ENCODE results near the gene C16orf74.
A peak's percentile ranks its signal among the peaks of the same experiment; 100 is the strongest.

C16orf74 gene

DNA sequence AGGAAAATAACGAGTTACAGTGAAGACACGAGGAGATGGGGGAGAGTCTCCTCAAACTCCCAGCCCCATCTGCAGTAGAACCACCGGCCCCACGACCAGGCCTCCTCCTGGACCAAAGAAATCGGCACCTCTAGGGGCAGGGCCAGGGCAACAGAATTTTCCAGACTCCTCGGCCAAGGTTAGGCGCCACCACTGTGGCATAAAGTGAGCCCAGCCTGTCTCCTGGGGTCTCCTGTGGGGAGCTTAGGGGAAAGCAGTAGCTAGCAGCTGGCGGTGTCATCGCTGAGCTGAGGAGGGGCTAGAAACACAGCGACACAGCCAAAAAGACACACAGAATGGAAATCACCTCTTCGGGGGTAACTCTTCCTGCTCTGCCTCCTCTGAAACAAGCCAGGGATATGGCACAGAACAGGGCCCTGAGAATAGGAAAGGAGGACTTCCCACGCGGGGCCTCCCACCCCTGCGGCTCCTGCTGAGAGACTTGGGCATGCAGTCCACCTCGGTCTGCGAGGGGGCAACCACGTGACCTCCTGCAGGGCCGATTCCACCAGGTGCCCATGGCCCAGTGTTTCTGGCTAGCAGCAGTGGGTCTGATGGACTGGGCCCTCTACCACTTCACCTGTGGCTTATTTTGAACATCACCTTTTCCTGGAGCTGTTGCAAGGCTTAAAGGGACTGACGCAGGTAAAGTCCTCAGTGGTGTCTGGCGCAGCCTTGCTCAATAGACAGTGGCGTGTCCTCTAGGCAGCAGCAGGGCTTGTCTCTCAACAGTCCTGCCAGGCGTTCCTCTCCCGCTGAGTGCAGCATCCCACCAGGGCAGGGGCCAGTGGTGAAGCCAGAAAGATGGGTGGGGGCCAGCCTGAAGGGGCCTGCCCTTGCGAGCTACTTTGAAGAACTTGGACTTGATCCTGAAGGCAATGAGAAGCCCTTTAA is 55.4 kb downstream of the C16orf74 start:
- no peak for DNase-seq (ENCODE audit: low spot score)

DNA sequence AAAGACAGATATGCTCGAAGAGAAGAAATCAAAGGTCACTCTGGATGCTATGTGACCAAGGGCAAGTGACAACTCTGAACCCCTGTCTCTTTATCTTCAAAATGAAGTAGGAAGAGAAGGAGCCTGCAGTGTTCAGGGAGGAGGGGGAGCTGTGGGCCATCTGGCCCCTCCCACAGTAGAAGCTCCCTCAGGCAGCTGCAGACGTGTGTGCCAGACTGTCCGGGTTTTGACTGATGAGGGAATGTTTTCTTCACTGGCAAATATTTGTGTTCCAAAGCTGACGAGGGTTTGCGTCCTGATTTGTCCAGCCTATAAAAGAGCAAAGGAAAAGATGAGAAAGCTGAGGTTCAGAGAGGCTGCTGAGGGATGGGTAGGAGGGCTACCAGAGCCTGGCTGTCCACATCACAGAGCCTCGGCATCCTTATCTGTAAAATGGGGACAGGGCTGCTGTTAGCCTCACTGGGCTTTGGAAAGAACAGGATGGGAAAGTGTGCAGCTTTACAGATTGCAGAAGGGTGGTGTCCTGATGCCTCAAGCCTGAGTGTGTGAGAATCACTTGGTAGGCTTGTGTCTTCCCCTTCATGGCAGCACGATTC is 60.3 kb downstream of the C16orf74 start:
- no peak for DNase-seq (ENCODE audit: low spot score)

DNA sequence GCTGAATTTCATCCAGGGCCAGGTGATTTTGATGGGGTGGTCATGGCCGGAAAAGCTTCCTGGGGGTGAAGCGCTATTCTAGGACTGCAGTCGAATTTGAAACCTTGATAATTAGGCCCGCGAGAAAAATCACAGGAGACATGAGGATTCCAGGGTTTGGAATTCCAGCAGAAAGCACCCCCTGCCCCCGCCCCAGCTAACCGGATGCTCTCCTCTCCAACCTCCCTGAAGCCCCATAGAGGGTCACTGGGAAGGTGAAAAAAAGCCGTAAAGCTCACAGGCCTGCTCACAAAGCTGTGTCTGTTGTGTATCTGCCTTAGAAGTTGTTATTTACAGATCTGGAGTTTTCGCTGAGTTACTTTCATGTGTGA is 61.0 kb downstream of the C16orf74 start:
- DNase-seq (ENCODE audit: low spot score), result no peak

DNA sequence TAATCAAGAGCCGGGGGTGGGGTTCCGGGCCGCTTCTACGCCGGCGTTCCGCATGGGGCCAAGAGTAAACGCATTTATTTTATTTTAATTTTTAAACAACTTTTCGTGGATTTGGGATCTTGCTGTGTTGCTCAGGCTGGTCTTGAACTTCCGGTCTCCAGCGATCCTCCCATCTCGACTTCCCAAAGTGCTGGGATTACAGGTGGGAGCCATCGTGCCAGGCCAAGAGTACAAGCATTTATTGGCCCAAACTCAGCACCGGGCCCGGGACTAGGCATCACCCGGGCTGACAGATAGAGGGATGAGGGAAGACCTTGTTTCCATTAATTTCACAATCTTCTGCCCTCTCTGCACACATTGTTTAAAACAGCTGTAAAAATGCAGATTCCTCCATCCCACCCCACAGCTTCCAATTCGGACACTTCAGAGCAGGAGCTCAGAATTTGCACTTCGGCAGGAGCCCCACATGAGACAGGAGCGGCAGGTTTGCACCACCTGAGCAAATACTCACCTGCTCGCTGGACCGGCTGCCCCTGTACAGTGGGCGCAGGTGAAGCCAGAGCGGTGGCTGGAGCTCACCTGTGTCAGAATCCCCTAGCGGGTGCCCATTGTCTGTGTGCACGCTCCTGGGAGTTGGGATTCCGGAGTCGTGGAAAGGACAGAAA is 61.5 kb downstream of the C16orf74 start:
- DNase-seq (ENCODE audit: low spot score), result no peak

DNA sequence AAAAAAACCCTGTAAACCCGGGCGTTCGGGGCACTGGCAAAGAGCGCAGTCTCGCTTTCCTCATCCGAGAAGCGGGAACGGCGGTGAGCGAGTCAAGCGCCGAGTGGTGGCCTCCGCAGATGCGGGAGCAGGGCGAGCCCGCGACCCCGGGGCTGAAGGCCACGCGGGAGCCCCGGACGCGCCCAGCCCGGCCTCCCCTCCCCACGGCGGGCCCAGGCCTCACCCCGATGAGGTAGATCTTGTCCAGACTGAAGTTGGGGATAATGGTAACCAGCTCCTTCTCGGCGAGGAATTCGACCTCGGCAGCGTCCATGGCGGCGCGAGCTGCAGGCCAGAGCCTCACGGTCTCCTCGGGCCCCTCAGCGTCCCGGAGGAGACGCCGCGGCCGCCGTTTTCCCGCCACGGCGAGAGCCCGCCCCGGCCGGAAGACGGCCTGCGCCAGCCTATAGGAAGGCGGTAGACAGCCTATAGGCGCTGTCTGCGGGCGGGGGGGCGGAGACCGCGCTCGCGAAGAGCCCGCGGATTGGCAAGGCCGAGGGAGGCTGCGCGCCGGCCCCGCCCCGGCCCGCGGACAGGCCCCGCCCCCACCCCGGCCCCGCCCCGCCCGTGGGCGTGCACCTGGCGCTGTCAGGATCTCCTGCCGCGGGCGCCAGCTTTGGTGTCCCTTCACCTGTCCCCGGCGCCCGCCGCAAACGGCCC is 62.2 kb downstream of the C16orf74 start, which contains the start of gene GINS2:
TSS of gene GINS2 (minus strand) at position 369 of the 699 bp plus-strand sequence. CDS start at position 313, 56 bp downstream.
- DNase-seq (ENCODE audit: low spot score), result peak; percentile 99

DNA sequence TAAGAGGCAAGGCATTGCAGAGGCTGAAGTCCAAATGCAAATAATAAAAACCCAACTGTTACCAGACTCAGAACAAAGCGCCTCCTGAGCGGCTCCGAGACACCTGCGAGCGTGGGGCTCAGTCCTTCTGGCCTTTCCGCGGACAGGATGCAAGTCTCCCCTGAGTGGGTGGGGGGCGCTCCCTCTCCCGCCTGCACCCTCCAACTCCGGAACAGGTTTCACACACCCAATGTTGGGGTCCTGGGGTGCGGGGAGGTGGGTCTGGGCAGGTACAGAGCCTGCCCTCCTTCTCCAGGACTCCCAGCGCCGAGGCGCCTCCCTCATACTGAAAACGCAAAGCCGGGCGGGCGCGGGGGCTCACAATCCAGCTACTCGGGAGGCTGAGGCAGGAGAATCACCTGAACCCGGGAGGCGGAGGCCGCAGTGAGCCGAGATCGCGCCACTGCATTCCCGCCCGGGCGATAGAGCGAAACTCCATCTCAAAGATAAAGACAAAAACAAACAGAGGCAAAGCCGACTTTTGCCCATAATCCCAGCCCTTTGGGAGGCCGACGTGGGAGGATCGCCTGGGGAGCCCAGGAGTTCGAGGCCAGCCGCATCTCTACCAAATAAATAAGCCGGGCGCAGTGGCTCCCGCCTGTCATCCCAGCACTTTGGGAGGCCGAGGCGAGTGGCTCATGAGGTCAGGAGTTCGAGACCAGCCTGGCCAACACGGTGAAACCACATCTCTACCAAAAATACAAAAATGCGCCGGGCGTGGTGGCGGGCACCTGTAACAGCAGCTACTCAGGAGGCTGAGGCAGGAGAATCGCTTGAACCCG is 63.0 kb downstream of the C16orf74 start:
- DNase-seq (ENCODE audit: low spot score), result no peak

DNA sequence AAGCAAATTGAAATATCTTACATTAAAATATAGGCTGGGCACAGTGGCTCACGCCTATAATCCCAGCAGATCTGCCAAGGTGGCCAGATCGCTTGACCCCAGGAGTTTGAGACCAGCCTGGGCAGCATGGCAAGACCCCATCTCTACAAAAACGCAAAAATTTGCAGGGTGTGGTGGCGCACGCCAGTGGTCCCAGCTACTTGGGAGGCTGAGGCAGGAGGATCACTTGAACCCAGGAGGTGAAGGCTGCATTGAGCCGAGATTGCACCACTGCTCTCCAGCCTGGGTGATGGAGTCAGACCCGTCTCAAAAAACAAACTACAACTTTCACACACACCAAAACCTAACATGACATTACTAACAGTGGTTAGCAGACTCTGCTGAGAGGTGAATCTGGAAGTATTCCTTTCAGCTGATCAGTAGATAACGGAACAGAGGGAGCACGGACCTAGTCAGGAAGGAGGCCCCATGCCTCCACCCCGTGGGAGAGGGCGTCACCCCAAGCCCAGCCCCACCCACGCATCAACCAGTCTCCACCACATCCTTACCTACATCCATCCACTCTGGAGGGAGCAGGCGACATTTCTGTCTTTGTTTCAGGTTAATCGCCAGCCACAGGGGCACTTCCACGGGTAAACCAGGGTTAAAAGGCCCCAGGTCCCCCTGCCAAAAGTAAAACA is 63.8 kb downstream of the C16orf74 start:
- no peak for DNase-seq (ENCODE audit: low spot score)

DNA sequence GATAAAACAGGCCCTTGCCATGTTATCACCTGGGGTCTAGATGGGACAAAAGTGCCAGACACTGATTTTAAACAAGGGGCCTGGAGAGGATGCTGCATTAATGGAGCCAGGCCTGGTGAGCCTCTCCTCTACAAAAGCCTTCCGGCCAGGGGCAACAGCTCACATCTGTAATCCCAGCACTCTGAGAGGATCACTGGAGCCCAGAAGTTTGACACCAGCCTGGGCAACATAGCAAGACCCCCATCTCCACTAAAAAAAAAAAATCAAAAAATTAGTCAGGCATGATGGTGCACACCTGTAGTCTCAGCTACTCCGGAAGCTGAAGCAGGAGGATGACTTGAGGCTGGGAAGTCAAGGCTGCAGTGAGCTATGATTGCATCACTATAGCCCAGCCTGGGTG is 65.6 kb downstream of the C16orf74 start:
- DNase-seq (ENCODE audit: low spot score), result no peak

DNA sequence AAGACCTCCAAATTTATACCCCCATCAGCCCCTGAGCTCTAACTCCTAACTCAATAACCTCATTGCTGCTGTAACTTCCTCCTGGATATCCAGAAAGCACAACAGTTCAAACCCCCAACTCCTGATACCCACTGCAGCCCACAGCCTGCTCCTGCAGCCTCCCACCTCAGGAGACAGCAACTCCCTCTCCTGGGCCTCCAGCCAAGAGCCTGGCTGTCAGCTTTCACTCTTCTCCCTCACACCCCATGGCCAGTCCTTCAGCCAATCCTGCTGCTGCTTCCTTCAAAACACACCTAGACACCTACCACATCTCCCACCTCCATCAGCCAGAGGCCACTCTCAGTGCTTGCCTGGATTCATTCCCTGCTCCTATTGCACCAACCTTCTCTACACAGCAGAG is 67.5 kb downstream of the C16orf74 start:
- DNase-seq (ENCODE audit: low spot score), result no peak

DNA sequence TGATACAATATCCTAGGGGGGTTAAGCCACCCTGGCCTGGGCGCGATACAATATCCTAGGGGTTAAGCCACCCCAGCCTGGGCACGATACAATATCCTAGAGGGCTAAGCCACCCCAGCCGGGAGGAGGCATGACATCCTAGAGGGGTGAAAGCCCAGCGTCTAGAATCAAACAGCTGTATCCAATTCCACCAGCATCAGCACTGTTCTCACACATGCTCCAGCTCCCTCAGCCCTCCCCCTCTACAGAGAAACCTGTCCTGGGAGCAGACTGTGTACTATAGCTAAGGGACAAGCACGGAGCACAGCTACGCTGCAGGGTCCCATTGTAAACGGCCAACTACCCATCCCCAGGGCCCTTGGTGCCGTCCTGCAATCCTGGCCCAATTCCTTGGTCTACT is 68.4 kb downstream of the C16orf74 start:
- DNase-seq (ENCODE audit: low spot score), result no peak

DNA sequence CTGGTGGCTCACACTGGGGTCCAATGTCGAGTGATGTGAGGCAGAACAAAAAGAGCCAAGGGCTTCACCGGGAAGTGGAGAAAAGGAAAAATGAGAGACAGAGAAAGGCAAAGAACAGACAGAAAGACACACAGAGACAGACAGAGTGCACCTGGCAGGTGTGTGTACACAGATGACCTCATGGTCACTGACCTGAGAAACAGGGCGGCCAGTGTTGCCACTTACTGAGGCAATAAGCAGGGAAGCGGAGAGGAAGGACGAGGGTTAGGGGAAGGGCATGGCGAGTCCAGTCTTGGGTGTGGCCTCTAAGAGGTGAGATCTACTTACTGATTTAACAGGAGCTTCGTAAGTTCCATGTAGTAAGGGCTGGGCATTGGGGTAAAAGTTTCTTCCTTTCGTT is 69.6 kb downstream of the C16orf74 start:
- no peak for DNase-seq (ENCODE audit: low spot score)

DNA sequence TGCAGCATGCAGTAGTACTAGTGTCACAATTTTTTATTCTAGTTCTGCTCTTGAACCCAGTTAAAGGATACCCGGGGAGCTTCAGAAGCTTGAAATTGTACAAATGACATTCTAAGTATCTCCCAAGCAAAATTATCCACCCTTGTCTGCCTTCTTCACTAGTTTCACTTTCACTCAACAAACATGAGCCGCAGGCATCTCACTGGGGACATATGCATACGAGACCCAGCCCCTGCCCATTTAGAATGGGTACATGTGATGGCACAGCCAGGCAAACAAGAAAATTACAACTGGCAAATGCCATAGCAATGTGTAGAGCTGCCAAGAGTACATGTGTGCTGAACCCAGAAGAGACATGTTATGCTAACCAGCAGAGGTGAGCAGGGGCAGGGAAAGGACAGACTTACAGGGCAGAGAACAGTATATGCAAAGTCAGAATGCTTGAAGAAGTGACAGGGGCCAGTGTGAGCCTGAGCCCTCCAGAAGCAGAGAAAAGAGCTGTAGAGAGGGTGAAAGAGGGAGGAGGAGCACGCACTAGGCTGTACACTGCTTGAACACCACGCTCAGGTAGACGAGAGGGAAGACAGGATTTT is 70.4 kb downstream of the C16orf74 start:
- DNase-seq (ENCODE audit: low spot score), result no peak

DNA sequence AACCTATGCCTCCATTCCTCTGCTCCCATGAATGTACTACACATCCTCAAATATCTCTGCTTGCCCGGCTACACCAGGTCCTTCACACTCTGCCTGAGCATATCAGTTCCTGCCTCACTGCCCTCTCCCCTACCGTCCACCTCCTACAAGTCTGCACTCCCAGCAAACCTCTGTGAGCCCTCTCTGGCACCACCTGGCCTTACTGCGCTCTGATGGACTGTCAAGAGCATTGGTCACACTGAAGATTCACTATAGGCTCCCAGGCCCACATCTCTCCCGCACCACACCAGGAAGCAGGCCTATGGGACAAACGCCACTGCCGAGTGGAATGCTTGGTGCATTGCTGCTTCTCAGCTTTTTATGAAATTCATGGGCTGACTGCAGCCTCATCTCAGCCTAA is 71.0 kb downstream of the C16orf74 start:
- DNase-seq (ENCODE audit: low spot score), result no peak

DNA sequence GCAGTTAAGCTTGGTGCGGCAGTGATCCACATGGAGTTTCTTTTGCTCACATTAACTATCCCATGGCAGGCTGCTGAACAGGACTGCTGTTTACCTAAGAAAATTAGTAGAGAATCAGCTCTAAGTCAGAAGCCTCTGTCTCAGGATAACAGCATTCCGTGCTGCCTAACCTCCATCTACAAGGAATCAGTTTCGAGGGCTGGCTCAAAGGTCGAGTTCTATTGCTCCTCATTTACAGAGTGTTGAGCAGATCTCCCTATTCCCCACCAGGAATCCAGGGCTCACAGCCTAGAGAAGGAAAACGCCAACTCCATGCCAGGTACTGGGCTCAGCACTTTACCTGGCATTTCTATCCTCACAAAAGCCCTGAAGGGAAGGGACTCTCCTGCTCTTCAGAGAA is 72.1 kb downstream of the C16orf74 start:
- DNase-seq (ENCODE audit: low spot score), result no peak

DNA sequence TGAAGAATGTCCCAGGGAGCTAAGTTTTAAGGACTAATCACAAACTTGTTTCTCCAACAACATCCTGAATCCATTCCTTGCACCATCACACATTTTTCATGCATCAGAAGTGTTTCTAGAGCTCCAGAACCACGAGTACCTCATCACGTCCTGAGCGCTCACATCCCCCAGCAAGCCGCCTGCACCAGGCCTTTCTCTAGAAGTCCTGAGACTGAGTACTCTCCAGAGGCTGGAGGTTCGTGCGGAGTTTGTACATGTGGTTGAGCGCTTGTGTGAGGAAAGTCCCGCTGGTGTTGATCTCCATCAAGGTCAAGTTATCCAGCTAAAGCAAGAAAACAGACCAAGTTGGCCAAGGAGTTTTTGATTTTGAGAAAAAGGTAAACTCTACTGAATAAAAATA is 72.9 kb downstream of the C16orf74 start:
- no peak for DNase-seq (ENCODE audit: low spot score)

DNA sequence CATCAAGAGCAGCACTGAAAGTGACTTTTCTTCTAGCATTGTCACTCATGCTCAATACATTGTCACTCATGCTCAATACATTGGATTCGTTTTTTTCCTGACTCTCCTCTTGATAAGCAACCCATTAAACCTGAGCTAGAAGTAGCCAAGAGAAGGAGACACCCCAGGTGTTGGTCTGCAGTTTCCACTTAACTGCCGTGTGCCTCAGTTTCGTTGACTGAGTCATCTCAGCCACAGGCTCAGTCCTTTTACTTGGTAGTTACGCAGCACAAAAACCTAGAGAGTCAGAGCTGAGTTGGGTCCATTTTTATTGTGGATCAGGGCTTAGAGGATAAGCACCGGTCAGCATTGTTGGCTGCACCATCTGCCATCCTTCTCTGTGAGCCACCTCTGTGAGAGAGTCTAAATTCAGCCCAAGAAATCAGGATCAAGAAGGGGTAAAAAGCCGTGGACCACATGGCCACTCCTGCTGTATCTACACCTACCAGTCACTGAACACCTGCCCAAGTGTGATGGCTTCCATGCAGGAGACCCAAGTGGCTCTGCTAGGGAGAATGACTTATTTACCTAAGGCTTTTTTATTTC is 73.4 kb downstream of the C16orf74 start:
- DNase-seq (ENCODE audit: low spot score), result no peak

DNA sequence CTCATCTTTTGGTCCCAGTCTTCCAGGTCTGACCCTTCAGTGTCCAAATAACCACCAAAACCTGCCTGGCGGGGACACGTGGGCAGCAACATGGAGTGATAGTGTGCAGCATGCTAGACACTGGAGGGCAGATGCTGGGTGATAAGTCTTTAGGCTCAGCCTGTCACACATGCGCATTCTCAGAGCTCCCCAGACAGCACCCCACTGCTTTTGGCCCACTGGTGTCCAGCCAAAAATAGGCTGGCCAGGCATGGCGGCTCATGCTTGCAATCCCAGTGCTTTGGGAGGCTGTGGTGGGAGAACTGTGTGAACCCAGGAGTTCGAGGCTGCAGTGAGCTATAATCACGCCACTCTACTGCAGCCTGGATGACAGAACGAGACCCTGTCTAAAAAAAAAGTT is 74.4 kb downstream of the C16orf74 start:
- no peak for DNase-seq (ENCODE audit: low spot score)

DNA sequence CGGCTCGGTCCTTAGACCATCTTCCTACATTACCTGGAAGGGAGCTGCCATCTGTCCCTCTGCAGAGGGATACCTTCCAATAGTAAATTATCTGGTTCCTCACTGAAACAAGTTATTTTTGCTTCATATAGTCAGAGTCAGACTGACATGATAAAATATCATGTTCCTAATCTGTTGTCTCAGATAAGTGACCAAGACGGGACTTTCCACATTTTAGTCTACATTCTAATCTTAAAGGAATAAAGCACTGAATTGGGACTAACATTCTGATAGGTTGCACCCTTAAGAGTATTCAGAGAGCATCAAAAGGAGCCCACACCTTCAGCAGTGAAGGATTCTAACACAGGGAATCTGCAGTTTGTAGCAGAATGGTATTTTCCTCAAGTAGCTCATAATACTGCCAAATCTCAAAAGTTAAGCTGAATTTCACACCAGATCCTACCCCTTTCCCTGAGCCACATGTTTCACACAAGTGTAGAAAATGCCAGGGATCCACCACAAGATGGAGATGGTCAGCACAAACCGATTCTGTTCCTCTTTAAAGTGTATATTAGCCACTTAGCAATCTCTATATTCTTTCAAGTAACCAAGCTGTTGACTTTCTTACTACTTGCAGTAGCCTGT is 75.5 kb downstream of the C16orf74 start:
- peak; percentile 44 for DNase-seq (ENCODE audit: low spot score)

DNA sequence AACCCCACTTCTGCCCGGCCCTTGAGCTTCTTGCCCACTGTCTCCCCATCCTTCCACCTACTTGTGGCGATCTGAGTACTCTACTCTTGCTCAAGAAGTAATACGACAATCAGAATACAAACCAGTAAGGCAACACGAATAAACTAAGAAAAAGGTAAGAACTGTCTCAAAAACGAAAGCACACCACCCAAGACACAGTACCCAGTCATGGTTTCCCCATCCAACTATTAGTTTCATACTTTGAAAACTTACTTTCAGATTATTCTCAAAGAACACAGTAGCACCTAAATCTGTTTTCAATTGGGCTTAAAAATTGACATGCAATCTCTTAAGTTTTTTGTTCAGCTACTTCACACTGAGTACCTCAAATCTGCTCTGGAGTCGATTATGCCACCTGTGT is 76.1 kb downstream of the C16orf74 start:
- DNase-seq (ENCODE audit: low spot score), result no peak

DNA sequence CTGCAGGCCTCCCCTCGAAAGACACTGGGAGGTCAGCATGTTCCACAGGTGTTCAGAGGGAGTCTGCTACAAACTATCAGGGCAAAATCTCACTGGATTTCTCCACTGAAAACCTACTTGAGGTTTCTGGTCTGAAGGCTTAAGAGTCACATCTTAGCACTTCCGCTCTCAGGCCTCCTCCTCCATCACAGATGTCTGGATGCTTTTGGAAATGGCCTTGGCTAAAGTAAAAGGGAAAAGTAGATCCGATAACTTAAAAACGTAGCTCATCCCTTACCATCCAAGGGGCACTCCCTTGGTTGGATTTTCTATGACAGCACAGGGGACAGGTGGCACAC is 76.5 kb downstream of the C16orf74 start:
- no peak for DNase-seq (ENCODE audit: low spot score)
